NCI-H774 (cell line): Measurements from ENCODE around the gene TINCR.
"Not testable (repeated sequence)": the region's sequence is repeated elsewhere in the genome, so short reads cannot be mapped to it uniquely, and the experiment has no call there.

Experiments used
- DNase-seq: peaks from one replicate; lab custom pipeline; 2025; lab: John Stamatoyannopoulos, UW

TINCR gene

GRCh38 chr19:5558101-5558621, 9.6 kb downstream of the TINCR start:
- DNase-seq = no peak

- DNase-seq = no peak
Measured at GRCh38 chr19:5557691-5558090, 10.1 kb downstream of the TINCR start.

GRCh38 chr19:5554828-5555227, 12.9 kb downstream of the TINCR start:
- no peak for DNase-seq

- no peak for DNase-seq
Measured at GRCh38 chr19:5553892-5554291, 13.9 kb downstream of the TINCR start.

- peak; percentile 28 for DNase-seq
Measured at GRCh38 chr19:5547881-5548280, 19.9 kb downstream of the TINCR start.

GRCh38 chr19:5545984-5546383, 21.8 kb downstream of the TINCR start:
- DNase-seq = no peak

- no peak for DNase-seq
Measured at GRCh38 chr19:5545051-5545450, 22.7 kb downstream of the TINCR start.

GRCh38 chr19:5542665-5543064, 25.1 kb downstream of the TINCR start:
- DNase-seq = no peak

- no peak for DNase-seq
Measured at GRCh38 chr19:5541456-5541855, 26.3 kb downstream of the TINCR start.

- DNase-seq = no peak
Measured at GRCh38 chr19:5540208-5540607, 27.5 kb downstream of the TINCR start.

GRCh38 chr19:5537870-5538269, 29.9 kb downstream of the TINCR start:
- DNase-seq = no peak

- not testable (repeated sequence) for DNase-seq
Measured at GRCh38 chr19:5536982-5537579, 30.7 kb downstream of the TINCR start.

- DNase-seq = peak; percentile 26
Measured at GRCh38 chr19:5536337-5536894, 31.3 kb downstream of the TINCR start.

GRCh38 chr19:5534787-5535586, 32.8 kb downstream of the TINCR start:
- DNase-seq = no peak

- DNase-seq = no peak
Measured at GRCh38 chr19:5533257-5533656, 34.5 kb downstream of the TINCR start.

GRCh38 chr19:5530701-5531100, 37.1 kb downstream of the TINCR start:
- no peak for DNase-seq

- no peak for DNase-seq
Measured at GRCh38 chr19:5526691-5527090, 41.1 kb downstream of the TINCR start.

- DNase-seq = no peak
Measured at GRCh38 chr19:5524081-5524480, 43.7 kb downstream of the TINCR start.

- DNase-seq = no peak
Measured at GRCh38 chr19:5522106-5522505, 45.6 kb downstream of the TINCR start.

GRCh38 chr19:5520501-5520900, 47.3 kb downstream of the TINCR start:
- no peak for DNase-seq

- DNase-seq = no peak
Measured at GRCh38 chr19:5519076-5519475, 48.7 kb downstream of the TINCR start.

GRCh38 chr19:5515737-5516136, 52.0 kb downstream of the TINCR start:
- DNase-seq = no peak

- DNase-seq = no peak
Measured at GRCh38 chr19:5514001-5514400, 53.8 kb downstream of the TINCR start.
